Loucy (cell line): ENCODE results near the gene ITPKB.

ENCODE experiments used
- H2AFZ ChIP-seq: fragments of 200-600 bp; sonication (generic); 2 replicates; pipeline ENCODE4 v1.6.0; 2016; ENCODE audit warnings: antibody characterized with exemption, mild to moderate bottlenecking, low read length, moderate library complexity
- H3F3A ChIP-seq: fragments of 200-600 bp; 2 replicates; pipeline ENCODE4 v1.6.0; 2016; ENCODE audit warnings: antibody characterized with exemption, low read depth, mild to moderate bottlenecking
- H3K27me3 ChIP-seq: fragments of 200-600 bp; sonication (generic); 2 replicates; pipeline ENCODE4 v1.6.1; 2014; ENCODE audit warnings: low read length, mild to moderate bottlenecking; ENCODE audit not compliant: insufficient read depth, poor library complexity, severe bottlenecking
- H3K36me3 ChIP-seq: fragments of 200-600 bp; sonication (generic); 2 replicates; pipeline ENCODE4 v1.6.1; 2016; ENCODE audit warnings: low read length; ENCODE audit not compliant: insufficient read depth
- H3K4me1 ChIP-seq: fragments of 200-600 bp; sonication (generic); 2 replicates; pipeline ENCODE4 v1.5.1; 2014; ENCODE audit warnings: low read length, mild to moderate bottlenecking; ENCODE audit not compliant: insufficient read depth, poor library complexity, severe bottlenecking
- H3K4me2 ChIP-seq: fragments of 200-600 bp; sonication (generic); 2 replicates; pipeline ENCODE4 v1.6.0; 2014; ENCODE audit warnings: antibody characterized with exemption, low read length, low read depth, mild to moderate bottlenecking; ENCODE audit not compliant: poor library complexity, severe bottlenecking
- H3K4me3 ChIP-seq: fragments of 200-600 bp; sonication (generic); 2 replicates; pipeline ENCODE4 v1.5.1; 2014; ENCODE audit warnings: low read length, mild to moderate bottlenecking, mixed read lengths; ENCODE audit not compliant: poor library complexity, severe bottlenecking
- H3K79me2 ChIP-seq: fragments of 200-600 bp; sonication (generic); 2 replicates; pipeline ENCODE4 v1.6.1; 2014; ENCODE audit warnings: low read length; ENCODE audit not compliant: insufficient read depth
- H3K9ac ChIP-seq: fragments of 200-600 bp; sonication (generic); 2 replicates; pipeline ENCODE4 v1.6.0; 2014; ENCODE audit warnings: mild to moderate bottlenecking, low read depth, low read length, moderate library complexity; ENCODE audit not compliant: poor library complexity, severe bottlenecking
- H3K9me2 ChIP-seq: fragments of 200-600 bp; sonication (generic); replicated peaks from 2 replicates; pipeline ENCODE4 v1.6.1; 2016; ENCODE audit warnings: low read depth, low read length, mixed read lengths
- H3K9me3 ChIP-seq: fragments of 200-600 bp; sonication (generic); 2 replicates; pipeline ENCODE4 v1.6.1; 2014; ENCODE audit warnings: mild to moderate bottlenecking, antibody characterized with exemption, low read length, low read depth; ENCODE audit not compliant: insufficient read depth
- H4K20me1 ChIP-seq: fragments of 200-600 bp; sonication (generic); 2 replicates; pipeline ENCODE4 v1.6.0; 2014; ENCODE audit warnings: antibody characterized with exemption, low read length, mild to moderate bottlenecking; ENCODE audit not compliant: insufficient read depth, poor library complexity, severe bottlenecking
- CTCF ChIP-seq: fragments of 200-600 bp; sonication (generic); conservative IDR thresholded peaks from 2 replicates; pipeline ENCODE4 v1.5.1; 2014; ENCODE audit warnings: mild to moderate bottlenecking, antibody characterized with exemption, low read length
- EZH2phosphoT487 ChIP-seq: fragments of 200-600 bp; IDR thresholded peaks from 2 replicates; pipeline ENCODE4 v1.6.1; 2018; ENCODE audit warnings: antibody characterized with exemption, mild to moderate bottlenecking, moderate library complexity, borderline replicate concordance

ITPKB gene

GRCh38 chr1:226751703-226752102 lies 12.6 kb upstream of the ITPKB start:
- no peaks in the 10 kb centered on the region for H3F3A ChIP-seq
- peaks cover 20% of the 10 kb centered on the region for H3K4me1 ChIP-seq
- H3K36me3 ChIP-seq: no peaks in the 10 kb centered on the region
- H2AFZ ChIP-seq: no peak overlapping the region
- H3K4me3 ChIP-seq: no peak overlapping the region
- H3K79me2 ChIP-seq: no peaks in the 10 kb centered on the region
- H4K20me1 ChIP-seq: no peaks in the 10 kb centered on the region
- H3K27me3 ChIP-seq: no peaks in the 10 kb centered on the region
- no peaks in the 10 kb centered on the region for H3K9me2 ChIP-seq
- TF ChIP-seq CTCF (no peak), EZH2phosphoT487 (no peak)
- no peak overlapping the region for H3K9ac ChIP-seq
- no peaks in the 10 kb centered on the region for H3K9me3 ChIP-seq
- H3K4me2 ChIP-seq: no peak overlapping the region

- Histone ChIP-seq H3K27me3 (no peaks in the 10 kb centered on the region), H3K4me2 (no peak overlapping the region), H3K4me1 (peaks cover 20% of the 10 kb centered on the region), H3F3A (no peaks in the 10 kb centered on the region), H3K9me2 (no peaks in the 10 kb centered on the region), H3K9ac (no peak overlapping the region), H2AFZ (no peak overlapping the region), H3K79me2 (no peaks in the 10 kb centered on the region), H3K9me3 (no peaks in the 10 kb centered on the region), H3K36me3 (no peaks in the 10 kb centered on the region), H4K20me1 (no peaks in the 10 kb centered on the region), H3K4me3 (no peak overlapping the region)
- TF ChIP-seq EZH2phosphoT487 (no peak), CTCF (no peak)
These were observed 12.1 kb upstream of the ITPKB start for GRCh38 chr1:226751214-226751613.

- Histone ChIP-seq H3K4me3 (no peak overlapping the region), H3K27me3 (no peaks in the 10 kb centered on the region), H3K79me2 (no peaks in the 10 kb centered on the region), H3K36me3 (no peaks in the 10 kb centered on the region), H4K20me1 (no peaks in the 10 kb centered on the region), H3K4me1 (peaks cover 10% of the 10 kb centered on the region), H3K9ac (no peak overlapping the region), H3K4me2 (no peak overlapping the region), H3K9me2 (no peaks in the 10 kb centered on the region), H2AFZ (no peak overlapping the region), H3F3A (no peaks in the 10 kb centered on the region), H3K9me3 (no peaks in the 10 kb centered on the region)
- TF ChIP-seq CTCF (no peak), EZH2phosphoT487 (no peak)
These were observed 10.4 kb upstream of the ITPKB start for GRCh38 chr1:226749467-226749866.
